HepG2 (cell line): Measurements from ENCODE around the gene RER1. TPM values are rescaled to one million over a fixed set of nuclear protein-coding genes. Genes with fewer than 3 reads are reported as not detected.

ENCODE experiments used
- ATAC-seq: fragments of 200-7000 bp; cut with Tn5 transposase; 3 replicates; pipeline ENCODE4 v1.9.1; 2020; ENCODE audit warnings: mild to moderate bottlenecking, moderate library complexity
- BruUV-seq: library from RNA; stranded (reverse); fragments of 400-500 nt; replicated peaks from 2 replicates; lab custom pipeline; 2021; lab: Mats Ljungman, UMichigan
- CTCF ChIA-PET: fragments of 300-600 bp; formaldehyde crosslinking; extraction: SDS; loops from one replicate; lab custom pipeline; 2021; ENCODE audit warnings: low total read pairs, inconsistent platforms, low intra/inter-chr PET ratio; lab: Yijun Ruan, JAX
- POLR2A ChIA-PET: fragments of 350-600 bp; sonication (Branson Sonifier 250); formaldehyde crosslinking; loops from one replicate; lab custom pipeline; 2020; ENCODE audit warnings: antibody characterized with exemption, inconsistent platforms; lab: Yijun Ruan, JAX
- DNase-seq: peaks from one replicate; pipeline ENCODE4 v3.0.0-alpha.2; 2015; ENCODE audit warnings: low spot score
- FAIRE-seq: peaks from 3 replicates; lab custom pipeline; 2011; peaks lifted over from hg19 to GRCh38; lab: Jason Lieb, UNC
- H2AFZ ChIP-seq: one replicate; pipeline ENCODE4 v1.6.1; 2011; ENCODE audit warnings: low read length, inconsistent platforms
- H3K27ac ChIP-seq: fragments of 300-600 bp; 3 replicates; pipeline ENCODE4 v1.8.0; 2011; ENCODE audit warnings: mixed run types, mild to moderate bottlenecking, mixed read lengths, low read length, inconsistent platforms; ENCODE audit not compliant: insufficient read depth; ENCODE audit errors: extremely low read length
- H3K27me3 ChIP-seq, 2 experiments: fragments of 200-600 bp in 1 of 2; 2 replicates in 1 of 2; 3 replicates in 1 of 2; pipeline versions ENCODE4 v1.6.0 to v1.8.0; 2011; ENCODE audit warnings: low read length in 2 of 2, mild to moderate bottlenecking in 2 of 2, moderate library complexity in 2 of 2, inconsistent platforms in 1 of 2; ENCODE audit not compliant: insufficient read depth in 2 of 2, control insufficient read depth in 1 of 2
- H3K36me3 ChIP-seq, 2 experiments: fragments of 200-600 bp in 1 of 2; replicated peaks in 1 of 2; 2 replicates in 1 of 2; 3 replicates in 1 of 2; pipeline versions ENCODE4 v1.5.1 to v1.8.0; 2011; ENCODE audit warnings: low read length in 2 of 2, inconsistent platforms in 1 of 2; ENCODE audit not compliant: insufficient read depth in 2 of 2, control insufficient read depth in 1 of 2
- H3K4me1 ChIP-seq: 2 replicates; pipeline ENCODE4 v1.5.1; 2012; ENCODE audit warnings: low read length, inconsistent platforms; ENCODE audit not compliant: insufficient read depth
- H3K4me2 ChIP-seq: 2 replicates; pipeline ENCODE4 v1.6.0; 2011; ENCODE audit warnings: low read depth, low read length, inconsistent platforms
- H3K4me3 ChIP-seq, 3 experiments: fragments of 200-600 bp in 1 of 3; sonication (generic), shearing (Covaris generic) in 1 of 3; replicated peaks in 1 of 3; 2 replicates each; pipeline ENCODE4 v1.5.1; 2011 to 2016; ENCODE audit warnings: low read length in 3 of 3, inconsistent platforms in 2 of 3, low read depth in 2 of 3, mild to moderate bottlenecking in 2 of 3, control low read depth in 1 of 3, mixed read lengths in 1 of 3; ENCODE audit not compliant: insufficient read depth in 1 of 3
- H3K79me2 ChIP-seq: one replicate; pipeline ENCODE4 v1.6.1; 2011; ENCODE audit warnings: low read length, inconsistent platforms; ENCODE audit not compliant: insufficient read depth
- H3K9ac ChIP-seq: 2 replicates; pipeline ENCODE4 v1.6.0; 2011; ENCODE audit warnings: mild to moderate bottlenecking, low read depth, low read length, inconsistent platforms; ENCODE audit not compliant: insufficient read depth
- H3K9me3 ChIP-seq: 2 replicates; pipeline ENCODE4 v1.5.1; 2012; ENCODE audit warnings: mild to moderate bottlenecking, low read length
- H4K20me1 ChIP-seq: 2 replicates; pipeline ENCODE4 v1.6.0; 2011; ENCODE audit warnings: inconsistent platforms, mild to moderate bottlenecking, low read length, moderate library complexity; ENCODE audit not compliant: insufficient read depth
- AFF4 ChIP-seq: sonication (generic); formaldehyde crosslinking; IDR thresholded peaks from 2 replicates; pipeline ENCODE4 v1.4.0; 2020; ENCODE audit warnings: missing genetic modification reagents
- FOXC1 ChIP-seq: sonication (generic); formaldehyde crosslinking; IDR thresholded peaks from 2 replicates; pipeline ENCODE4 v1.8.0; 2022; ENCODE audit warnings: mild to moderate bottlenecking, missing genetic modification reagents, borderline replicate concordance
- MED1 ChIP-seq: sonication (generic); formaldehyde crosslinking; IDR thresholded peaks from 2 replicates; pipeline ENCODE4 v1.4.0; 2020; ENCODE audit warnings: missing genetic modification reagents
- PAWR ChIP-seq: sonication (generic); formaldehyde crosslinking; IDR thresholded peaks from 2 replicates; pipeline ENCODE4 v1.4.0; 2020; ENCODE audit warnings: missing genetic modification reagents, mild to moderate bottlenecking, borderline replicate concordance
- PHF8 ChIP-seq: sonication (generic); formaldehyde crosslinking; IDR thresholded peaks from 2 replicates; pipeline ENCODE4 v1.5.0; 2020; ENCODE audit warnings: missing genetic modification reagents
- RFX3 ChIP-seq: IDR thresholded peaks from 2 replicates; pipeline ENCODE4 v1.6.1; 2016; ENCODE audit warnings: missing biosample characterization, missing genetic modification reagents
- SIN3A ChIP-seq: IDR thresholded peaks from 2 replicates; pipeline ENCODE4 v1.6.1; 2011; ENCODE audit warnings: low read depth, mild to moderate bottlenecking, control low read depth, low read length, borderline replicate concordance
- TEAD3 ChIP-seq: optimal IDR thresholded peaks from 2 replicates; pipeline ENCODE3; 2016; ENCODE audit warnings: borderline replicate concordance
- THAP7 ChIP-seq: sonication (generic); formaldehyde crosslinking; IDR thresholded peaks from 2 replicates; pipeline ENCODE4 v1.8.1; 2023; ENCODE audit warnings: mild to moderate bottlenecking, missing genetic modification reagents
- ZNF556 ChIP-seq: sonication (generic); formaldehyde crosslinking; IDR thresholded peaks from 2 replicates; pipeline ENCODE4 v1.4.0; 2020; ENCODE audit warnings: mild to moderate bottlenecking, missing genetic modification reagents, borderline replicate concordance
- WGBS: methylation state at CpG from one replicate; pipeline ENCODE4 v1.1.6; 2017; ENCODE audit warnings: low lambda C conversion rate; 5-methylcytosine and 5-hydroxymethylcytosine counted together
- in situ Hi-C: cut with HindIII; loops from 2 replicates; pipeline ENCODE4 v1.10.0; 2017; ENCODE audit warnings: low pct_unique_long_range_greater_than_20kb; ENCODE audit not compliant: extremely low pct_ligation_motif_present
- intact Hi-C: fragments of 100-400 bp; cut with micrococcal nuclease; formaldehyde crosslinking; loops from one replicate; pipeline ENCODE4 v1.10.0; 2022; ENCODE audit not compliant: unreplicated experiment
- polyA plus RNA-seq, 8 experiments: library from polyadenylated mRNA; depleted of rRNA in 3 of 8; stranded (reverse) in 7 of 8; unstranded in 1 of 8; fragments of >200 nt; fragmentation: Illumina TruSeq in 4 of 8; extraction: Trizol in 4 of 8; gene quantifications; 2 replicates each; pipeline versions ENCODE4 v1.2.1 to v1.2.3, GENCODE V29; 2011 to 2016; ENCODE audit warnings: low read depth in 4 of 8, missing spikeins in 1 of 8, mixed read lengths in 1 of 8; ENCODE audit not compliant: insufficient read depth in 1 of 8
- total RNA-seq, 5 experiments: library from RNA; depleted of rRNA; stranded (reverse); fragments of >200 nt; fragmentation: Illumina TruSeq; extraction: Trizol; gene quantifications; 2 replicates each; pipeline ENCODE4 v1.2.3, GENCODE V29; 2016; ENCODE audit warnings: low read depth in 1 of 5

The RER1 gene
- total and polyA plus RNA-seq, 2 of the 13 experiments (the other 11 are each of a cell fraction or from before 2014, with no cell fraction given) = 128 to 164 TPM

GRCh38 chr1:2392686-2393085, 1.0 kb downstream of the RER1 start:
- H3K9me3 ChIP-seq = no peaks in the 10 kb centered on the region
- WGBS = 5% methylated on average over 13 of the region's 16 CpGs
- peak overlapping the region; percentile 83 to 96 (median 91) for H3K4me3 ChIP-seq
- DNase-seq = peak; percentile 13
- H3K27ac ChIP-seq = peak overlapping the region; percentile 54
- H3K79me2 ChIP-seq = peaks cover 36% of the 10 kb centered on the region
- intact Hi-C loops = no loop called here
- in situ Hi-C loops = no loop called here
- peak overlapping the region; percentile 92 for H3K4me2 ChIP-seq
- CTCF ChIA-PET = no interaction called here
- H3K9ac ChIP-seq = peak overlapping the region; percentile 85
- no TSS peak for BruUV-seq
- H2AFZ ChIP-seq = no peak overlapping the region
- POLR2A ChIA-PET = interaction anchor here (1.2 to 1.9 kb wide), 3 partner anchors 15 to 197 kb away, joined by 3 to 5 read pairs (median 5); no protein-coding TSS in a partner anchor
- H3K4me1 ChIP-seq = peaks cover 34% of the 10 kb centered on the region
- H4K20me1 ChIP-seq = peaks cover 8% of the 10 kb centered on the region; the same call in 1 of the 2 replicates
- no peak for TF ChIP-seq RFX3 (CRISPR knock-in tag)
- no peak for TF ChIP-seq PAWR (CRISPR knock-in tag)
- no peak for TF ChIP-seq ZNF556 (CRISPR knock-in tag)
- TF ChIP-seq AFF4 (CRISPR knock-in tag) = no peak
- no peak for TF ChIP-seq THAP7 (CRISPR knock-in tag)
- 0 out of 2 replicates have a peak, but pooled peaks have one; percentile 23 for TF ChIP-seq SIN3A
- TF ChIP-seq TEAD3 (CRISPR knock-in tag) = peak; percentile 29
- no peak for TF ChIP-seq MED1
- no peak for TF ChIP-seq FOXC1
- TF ChIP-seq PHF8 = 0 out of 2 replicates have a peak, but pooled peaks have one; percentile 4
- no peaks in the 10 kb centered on the region; a peak in 1 of 5 replicates for H3K27me3 ChIP-seq
- peaks cover 16 to 28% of the 10 kb centered on the region in 2 experiments for H3K36me3 ChIP-seq
- no peak for ATAC-seq
- FAIRE-seq = no peak
